HG03103 (cell line): Measurements from ENCODE around the gene GNG11.
"Not testable (repeated sequence)": the region's sequence is repeated elsewhere in the genome, so short reads cannot be mapped to it uniquely, and the experiment has no call there.

Source experiments
- ATAC-seq: cut with Tn5 transposase; IDR thresholded peaks from one replicate; pipeline ENCODE4 v1.9.1; 2021; ENCODE audit warnings: low read depth; ENCODE audit not compliant: unreplicated experiment

The GNG11 gene

DNA sequence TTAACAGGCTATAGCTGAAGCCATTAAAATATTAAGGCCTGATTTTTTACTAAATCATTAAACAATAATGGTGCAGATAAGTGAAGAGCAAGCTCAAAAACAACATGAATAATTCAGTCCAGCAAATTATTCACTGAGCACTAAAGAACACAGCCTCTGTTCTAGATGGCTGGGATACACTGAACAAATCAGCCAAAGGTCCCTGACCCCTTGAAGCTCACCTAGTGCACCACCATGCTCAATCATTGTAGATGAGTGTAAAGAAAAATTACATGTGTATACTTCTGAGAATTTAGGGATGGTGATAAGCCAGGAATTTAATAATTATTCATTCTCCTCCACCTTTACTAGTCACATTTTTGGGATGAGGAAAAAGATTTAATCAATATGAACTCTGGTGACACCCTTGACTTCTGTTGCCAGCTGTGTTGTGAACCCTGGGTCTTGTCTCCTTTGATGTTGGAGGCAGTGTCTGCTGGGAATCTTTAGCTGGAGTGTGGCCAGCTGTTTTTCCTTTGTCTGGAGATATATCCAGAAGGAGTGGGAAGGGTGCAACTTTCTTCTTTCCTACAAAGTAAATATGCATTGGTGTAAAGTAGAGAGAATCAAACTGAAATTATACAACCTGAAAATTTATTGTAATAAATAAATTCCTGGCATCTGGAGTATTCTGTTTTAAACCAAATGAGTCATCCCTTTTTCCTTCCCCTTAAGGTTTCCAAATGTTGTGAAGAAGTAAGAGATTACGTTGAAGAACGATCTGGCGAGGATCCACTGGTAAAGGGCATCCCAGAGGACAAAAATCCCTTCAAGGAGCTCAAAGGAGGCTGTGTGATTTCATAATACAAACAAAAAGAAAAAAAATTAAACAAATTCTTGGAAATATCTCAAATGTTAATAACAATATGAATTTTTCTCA lies 11.2 kb upstream of the GNG11 start:
- ATAC-seq: no peak

DNA sequence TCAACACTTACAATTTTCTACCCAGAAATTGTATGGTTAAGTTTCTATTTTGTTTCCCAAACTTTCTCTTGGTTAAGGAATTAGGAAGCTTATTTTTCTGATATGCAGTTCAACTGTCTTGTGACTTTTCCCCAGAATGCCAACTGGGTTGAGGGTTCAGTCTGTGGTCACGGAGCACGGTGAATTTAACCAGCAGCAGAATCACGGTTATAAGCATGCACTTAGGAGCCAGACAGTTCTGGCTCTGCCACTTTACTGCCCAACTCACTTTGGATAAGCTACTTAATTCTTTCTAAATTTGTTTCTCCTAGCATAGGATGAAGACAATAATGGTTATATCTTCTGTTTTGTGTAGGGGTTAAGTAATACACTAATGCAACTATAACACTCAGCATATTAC lies 10.3 kb upstream of the GNG11 start:
- not testable (repeated sequence) for ATAC-seq

DNA sequence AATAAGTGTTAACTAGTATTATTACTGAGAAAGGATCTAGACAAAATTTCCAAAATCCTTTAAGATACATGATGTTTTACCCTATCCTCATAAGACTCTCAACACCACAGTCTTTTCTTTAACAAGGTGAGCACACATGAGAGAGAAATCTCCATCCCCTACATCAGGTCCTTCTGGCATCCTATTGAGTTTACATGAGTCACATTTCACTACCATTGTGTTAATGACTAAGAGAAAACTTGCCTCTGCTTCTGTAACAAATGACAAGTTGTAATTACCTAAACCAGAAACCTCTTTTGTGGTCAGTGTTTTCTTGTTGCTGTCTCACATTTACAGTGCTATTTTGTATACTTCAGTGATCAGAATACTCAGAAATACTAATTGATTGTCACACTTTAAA lies 9.9 kb upstream of the GNG11 start:
- ATAC-seq: not testable (repeated sequence)

DNA sequence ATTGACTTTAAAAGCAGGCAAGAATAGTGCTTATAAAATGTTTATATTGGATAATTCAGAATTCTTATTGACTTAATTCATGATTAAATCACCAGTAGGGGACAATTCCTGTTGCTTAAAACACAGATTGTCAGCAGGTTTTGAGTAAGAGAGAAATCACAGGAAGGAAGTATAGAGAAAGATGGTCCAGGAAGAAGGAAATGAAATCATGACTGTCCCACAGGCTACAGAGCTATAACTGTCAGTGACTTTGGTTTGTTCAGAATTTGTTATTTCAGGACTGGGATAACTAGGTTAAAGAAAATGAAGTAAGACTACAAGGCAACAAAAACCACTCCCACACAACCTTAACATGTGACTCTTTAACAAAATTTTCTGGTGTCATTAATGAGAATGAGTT lies 8.3 kb upstream of the GNG11 start:
- no peak for ATAC-seq

DNA sequence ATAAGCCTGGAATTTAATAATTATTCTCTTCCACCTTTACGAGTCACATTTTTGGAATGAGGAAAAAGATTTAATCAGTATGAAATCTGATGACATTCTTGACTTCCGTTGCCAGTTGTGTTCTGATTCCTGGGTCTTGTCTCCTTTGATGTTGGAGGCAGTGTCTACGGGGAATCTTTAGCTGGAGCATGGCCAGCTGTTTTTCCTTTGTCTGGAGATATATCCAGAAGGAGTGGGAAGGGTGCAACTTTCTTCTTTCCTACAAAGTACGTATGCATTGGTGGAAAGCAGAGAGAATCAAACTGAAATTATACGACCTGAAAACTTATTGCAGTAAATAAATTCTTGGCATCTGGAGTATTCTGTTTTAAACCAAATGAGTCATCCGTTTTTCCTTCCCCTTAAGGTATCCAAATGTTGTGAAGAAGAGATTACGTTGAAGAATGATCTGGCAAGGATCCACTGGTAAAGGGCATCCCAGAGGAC lies 6.9 kb upstream of the GNG11 start:
- no peak for ATAC-seq

DNA sequence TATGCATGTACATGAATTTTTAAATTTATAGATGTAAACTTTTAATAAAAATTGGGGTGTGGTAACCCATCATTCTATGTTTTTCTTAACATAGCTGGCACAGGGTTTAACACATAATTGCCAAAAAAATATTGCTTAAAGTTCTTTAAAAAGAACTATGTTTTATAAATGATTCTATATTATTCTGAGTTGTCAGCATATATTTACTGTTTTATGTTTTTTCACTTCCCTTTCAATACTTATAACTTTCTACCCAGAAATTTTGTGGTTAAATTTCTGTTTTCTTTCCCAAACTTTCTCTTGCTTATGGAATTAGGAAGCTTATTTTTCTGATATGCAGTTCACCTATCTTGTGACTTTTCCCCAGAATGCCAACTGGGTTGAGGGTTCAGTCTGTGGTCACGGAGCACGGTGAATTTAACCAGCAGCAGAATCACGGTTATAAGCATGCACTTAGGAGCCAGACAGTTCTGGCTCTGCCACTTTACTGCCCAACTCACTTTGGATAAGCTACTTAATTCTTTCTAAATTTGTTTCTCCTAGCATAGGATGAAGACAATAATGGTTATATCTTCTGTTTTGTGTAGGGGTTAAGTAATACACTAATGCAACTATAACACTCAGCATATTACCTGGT lies 6.2 kb upstream of the GNG11 start:
- ATAC-seq: not testable (repeated sequence)

DNA sequence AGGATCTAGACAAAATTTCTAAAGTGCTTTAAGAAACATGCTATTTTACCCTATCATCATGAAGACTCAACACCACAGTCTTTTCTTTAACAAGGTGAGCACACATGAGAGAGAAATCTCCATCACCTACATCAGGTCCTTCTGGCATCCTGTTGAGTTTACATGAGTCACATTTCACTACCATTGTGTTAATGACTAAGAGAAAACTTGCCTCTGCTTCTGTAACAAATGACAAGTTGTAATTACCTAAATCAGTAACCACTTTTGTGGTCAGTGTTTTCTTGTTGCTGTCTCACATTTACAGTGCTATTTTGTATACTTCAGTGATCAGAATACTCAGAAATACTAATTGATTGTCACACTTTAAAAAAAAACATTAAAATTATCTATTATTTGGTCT lies 5.6 kb upstream of the GNG11 start:
- ATAC-seq: not testable (repeated sequence)

DNA sequence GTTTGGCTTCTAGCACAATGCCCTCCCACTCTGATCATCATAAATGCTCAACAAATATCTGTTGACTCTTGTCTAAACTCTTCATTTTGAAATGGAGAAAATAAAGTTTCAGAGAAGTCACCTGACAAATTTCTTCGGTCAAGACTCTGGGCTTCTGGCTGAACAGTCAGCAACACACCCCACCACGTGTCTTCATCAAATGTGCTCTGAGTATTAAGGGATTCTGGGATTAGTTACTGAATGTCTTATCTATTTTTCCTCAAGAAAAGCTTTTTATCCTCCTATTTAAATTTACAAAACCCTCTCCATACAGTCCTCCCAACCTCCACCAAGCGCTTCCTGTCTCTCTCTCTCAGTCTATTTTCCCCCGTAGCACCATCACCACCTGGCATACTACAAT lies 5.2 kb upstream of the GNG11 start:
- not testable (repeated sequence) for ATAC-seq

DNA sequence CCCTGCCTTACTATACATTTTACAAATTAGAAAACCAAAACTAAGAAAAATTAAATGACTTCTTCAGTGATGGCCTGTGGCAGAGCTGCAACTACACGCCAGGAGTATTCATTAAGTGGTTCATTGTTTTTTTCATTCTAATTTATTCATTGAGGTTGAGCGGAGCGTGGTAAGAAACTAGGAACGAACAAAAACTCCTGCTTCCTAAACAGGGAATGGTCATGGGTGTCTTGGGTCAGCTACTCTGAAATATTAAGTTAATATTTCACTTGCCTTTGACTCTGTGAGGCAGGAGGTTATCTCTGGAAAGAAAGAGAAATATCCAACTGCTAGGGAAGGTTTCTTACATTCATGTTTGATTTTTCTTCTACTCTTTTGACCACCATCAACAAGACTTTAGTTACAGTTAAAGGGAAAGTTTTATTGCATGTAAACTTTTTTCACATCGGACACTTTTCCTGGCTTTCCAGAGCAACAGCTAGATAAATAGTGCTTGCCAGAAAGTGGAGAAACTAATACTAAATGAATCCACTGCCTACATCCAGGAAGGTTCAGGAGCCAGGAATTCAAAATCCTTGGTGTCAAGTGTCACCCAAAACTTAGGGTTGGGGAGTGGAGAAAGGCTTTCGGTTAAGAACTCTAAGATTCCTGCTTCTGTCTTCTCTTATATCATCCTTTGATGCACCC lies 896 bp upstream of the GNG11 start:
- ATAC-seq: no peak

DNA sequence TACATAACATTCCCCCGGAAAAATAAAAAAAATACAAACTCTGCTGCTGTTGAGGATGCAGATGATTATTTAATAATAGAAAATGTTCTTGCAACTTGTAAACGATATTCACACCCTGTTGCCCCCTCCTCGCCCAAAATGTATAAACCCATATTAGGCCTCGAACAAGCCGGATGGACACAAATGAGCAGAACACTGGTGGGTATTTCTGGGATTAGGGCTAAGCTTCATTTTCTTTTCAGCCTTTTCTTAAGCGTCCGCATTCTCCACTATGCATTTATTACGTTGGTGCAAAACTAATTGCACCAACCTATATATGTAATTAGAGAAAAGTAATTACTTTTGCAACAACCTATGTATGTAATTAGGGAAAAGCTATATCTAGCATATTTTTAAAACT lies 349 bp upstream of the GNG11 start:
- ATAC-seq: no peak

DNA sequence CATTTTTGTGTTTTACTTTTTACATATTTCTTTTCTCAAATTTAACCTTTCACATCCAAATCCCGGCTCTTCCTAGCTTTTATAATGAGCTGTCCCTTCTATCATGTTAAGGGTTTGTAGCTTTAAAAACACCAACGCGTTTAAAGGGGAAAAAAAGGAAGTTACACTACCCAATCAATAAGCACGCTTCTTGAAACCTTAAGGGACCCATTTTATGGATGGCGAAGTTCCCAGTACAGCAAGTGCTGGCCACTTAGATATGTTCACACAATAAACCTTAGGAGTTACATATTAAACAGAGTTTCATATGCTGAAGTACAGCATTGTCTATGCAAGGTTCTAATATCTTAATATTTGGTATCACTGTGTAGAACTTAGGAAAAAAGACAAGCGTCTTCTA lies 1.8 kb downstream of the GNG11 start:
- no peak for ATAC-seq

DNA sequence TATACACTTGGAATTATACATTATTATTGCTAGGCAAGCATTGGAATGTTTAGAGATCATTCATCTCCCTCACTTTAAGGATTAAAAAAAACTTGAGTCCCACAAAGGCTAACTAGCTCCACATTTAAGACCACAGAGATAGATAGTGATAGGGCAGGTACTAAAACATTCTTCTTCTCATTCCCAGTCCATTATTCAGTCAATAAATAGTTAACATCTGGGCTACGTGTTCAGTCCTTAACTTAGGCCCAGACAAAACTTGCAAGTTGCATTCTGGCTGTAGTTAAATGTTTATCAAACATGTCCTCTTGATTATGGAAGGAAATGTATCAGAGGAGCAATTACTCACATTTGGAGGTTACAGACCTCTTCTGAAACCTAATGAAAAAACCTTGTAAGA lies 2.4 kb downstream of the GNG11 start:
- no peak for ATAC-seq

DNA sequence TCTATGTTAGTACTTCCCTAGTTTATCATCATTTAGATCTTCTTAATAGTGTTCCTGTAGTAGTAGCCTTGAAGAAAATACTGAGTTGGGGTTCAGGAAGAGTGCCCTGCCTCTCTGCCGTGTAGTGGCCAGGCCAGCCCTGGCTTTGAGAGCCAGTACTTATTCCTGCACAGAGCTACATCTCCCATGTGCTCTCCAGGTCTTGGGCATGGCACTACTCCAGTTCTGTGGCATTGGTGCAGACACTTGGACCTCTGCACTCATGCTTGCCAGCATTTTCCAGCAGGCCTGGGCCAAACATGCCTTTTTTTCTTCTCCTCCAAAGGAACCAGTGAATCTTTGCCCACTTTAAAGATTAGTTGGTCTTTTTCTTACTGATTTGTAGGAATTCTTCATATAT lies 5.3 kb downstream of the GNG11 start:
- no peak for ATAC-seq

DNA sequence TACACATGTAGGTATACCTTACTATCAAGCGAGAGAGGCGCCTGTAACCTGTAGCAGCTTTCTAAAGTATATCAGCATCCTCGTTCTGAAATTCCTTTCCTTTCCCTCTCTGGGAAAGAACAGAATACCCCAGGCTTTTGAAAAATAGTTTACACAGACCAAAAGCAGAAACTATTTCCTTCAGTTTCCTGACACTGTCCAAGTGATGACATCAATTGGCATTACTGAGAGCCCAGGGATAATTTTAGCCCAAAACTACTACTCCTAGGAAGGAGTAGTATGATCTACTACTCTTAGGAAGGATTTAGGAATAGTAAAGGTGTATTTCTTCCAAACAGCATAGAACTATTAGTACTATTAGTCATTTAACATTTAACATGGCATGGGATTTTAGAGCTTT lies 6.0 kb downstream of the GNG11 start:
- ATAC-seq: no peak

DNA sequence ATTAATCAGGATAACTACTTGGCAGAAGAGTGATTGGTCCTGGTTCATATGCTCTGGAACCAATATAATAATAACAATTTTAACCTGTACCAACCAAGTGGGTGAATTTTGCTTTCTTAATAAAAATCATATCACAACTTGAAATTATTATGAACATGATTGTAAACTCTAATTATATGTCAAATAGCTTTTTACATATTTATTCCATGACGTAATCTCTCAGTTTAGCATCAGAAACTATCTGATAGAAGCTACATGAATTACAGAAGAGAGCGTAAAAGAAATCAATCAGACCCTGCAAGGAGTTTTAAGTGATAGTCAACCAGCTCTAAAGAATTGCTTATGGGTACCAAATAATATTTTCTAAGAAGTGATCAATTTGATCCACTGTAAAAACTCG lies 10.1 kb downstream of the GNG11 start:
- no peak for ATAC-seq

DNA sequence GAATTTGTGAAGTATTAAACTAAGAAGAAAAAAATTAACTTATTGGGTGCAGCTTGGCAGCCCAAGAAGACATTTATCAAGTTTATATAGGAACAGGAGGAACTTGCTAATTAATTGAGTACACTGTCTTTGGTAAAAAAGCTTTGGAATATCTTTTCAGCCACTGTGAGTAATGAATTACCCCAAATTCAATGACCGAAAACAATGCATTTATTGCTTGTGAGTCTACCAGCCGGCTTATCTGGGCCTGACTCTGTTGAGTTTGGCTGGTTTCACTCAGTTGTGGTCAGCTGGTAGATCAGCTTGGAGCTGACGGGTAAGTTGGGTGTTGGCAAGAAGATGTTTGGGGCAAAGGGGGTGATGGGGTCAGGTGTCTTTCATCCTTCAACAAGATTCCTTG lies 11.6 kb downstream of the GNG11 start:
- ATAC-seq: no peak

DNA sequence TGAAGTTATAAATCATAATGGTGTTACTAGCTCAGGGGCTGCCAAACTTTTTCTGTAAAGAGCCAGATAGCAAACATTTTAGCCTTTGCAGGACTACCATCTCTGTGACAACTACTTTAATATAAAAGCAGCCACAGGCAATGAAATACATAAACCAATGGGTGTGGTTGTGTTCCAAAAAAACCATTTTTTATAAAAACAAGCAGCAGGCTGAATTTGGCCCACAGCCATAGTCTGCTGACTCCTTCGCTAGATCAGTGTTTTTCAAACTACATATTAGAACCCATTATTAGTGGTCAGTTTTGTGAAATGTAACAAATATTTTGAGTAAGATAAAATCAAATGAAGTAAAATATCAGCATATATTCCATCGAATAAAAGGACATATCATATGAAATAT lies 13.6 kb downstream of the GNG11 start:
- ATAC-seq: no peak

DNA sequence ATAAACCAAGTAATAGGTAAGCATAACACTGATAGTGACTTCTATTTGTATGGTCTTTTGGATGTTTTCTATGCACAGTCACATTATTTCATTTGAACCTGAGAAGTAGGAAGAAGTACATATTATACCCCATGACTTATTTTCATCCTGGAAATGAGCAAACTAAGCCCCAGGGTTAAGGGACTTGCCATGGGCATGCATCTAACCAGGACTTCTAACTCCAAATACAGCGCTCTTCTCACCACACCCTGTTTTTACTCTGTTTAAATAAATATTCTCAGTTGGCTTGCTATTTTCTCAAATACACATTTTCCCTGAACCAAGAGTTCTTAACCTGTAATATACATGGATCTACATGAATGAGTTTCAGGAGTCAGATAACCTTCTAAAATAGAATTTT lies 16.3 kb downstream of the GNG11 start:
- ATAC-seq: no peak

DNA sequence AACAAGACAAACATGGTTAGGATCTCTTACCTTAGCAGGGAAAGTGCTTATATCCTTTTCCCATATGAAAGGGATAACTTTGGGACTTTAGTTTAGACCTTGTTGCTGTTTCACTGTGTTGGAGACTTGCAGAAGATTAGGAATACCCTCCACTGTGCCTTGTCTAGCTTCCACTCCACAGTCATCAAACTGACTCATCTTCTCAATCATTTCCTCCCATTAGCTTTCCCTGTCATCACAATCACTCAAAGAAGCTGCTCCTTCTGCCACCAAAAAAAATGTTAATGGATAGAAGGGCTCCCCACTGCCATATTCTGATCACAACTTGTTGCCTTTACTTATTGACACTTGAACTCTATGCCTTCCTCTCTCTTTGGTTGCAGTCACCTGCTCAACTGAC lies 16.8 kb downstream of the GNG11 start:
- no peak for ATAC-seq

DNA sequence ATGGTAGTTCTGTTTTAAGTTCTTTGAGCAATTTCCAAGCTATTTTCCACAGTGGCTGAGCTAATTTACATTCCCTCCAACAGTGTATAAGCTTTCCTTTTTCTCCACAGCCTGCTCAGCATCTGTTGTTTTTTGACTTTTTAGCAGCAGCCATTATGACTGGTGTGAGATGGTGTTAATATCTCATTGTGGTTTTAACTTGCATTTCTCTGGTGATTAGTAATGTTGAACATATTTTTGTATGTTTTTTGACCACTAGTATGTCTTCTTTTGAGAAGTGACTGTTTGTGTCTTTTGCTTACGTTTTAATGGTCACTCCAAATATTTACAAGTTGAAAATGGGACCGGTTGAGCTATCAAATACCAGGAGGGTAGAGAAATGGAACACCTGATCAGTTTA lies 20.4 kb downstream of the GNG11 start:
- no peak for ATAC-seq

DNA sequence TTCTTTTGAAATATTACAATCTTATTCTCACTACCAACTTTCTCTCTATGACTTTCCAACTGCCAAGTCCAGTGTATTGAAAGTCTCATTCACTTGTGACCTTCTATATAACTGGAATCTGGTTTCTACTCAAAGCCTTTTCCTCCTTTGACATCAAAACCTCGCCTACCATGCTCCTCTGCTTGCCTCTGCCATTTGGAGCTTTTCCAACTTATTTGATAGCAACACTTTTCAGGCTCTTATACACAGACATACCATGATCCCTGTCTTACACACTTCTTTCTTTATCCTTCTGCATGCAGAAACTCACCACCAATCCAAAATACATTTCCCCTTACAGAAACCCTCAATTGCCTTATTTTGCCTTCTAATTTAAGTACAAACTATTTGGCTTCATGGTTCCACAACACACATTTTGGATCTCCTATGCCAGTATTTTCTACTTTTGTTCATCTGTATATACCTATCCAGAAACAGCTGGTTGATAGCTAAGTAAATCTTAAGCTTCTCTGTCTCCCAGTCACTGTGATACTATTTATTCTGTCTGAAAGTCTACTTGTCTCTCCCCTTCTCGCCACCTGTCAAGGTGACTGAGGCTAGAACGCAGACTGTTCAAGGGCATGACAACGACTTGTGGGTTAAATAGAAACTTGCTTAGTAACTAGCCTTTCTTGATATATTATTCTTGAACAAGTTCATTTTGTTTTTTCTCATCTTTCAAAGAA lies 22.4 kb downstream of the GNG11 start:
- ATAC-seq: no peak
